Keratinocyte (primary cell): ENCODE measurements around the gene CATSPERZ. TPM values are rescaled to one million over a fixed set of nuclear protein-coding genes. Genes with fewer than 3 reads are reported as not detected.

Source experiments
- DNase-seq: peaks from one replicate; pipeline ENCODE4 v3.0.0-alpha.2; 2011; ENCODE audit warnings: low read depth, missing footprints, low spot score
- FAIRE-seq: peaks from 2 replicates; lab custom pipeline; 2011; peaks lifted over from hg19 to GRCh38; lab: Jason Lieb, UNC
- H2AFZ ChIP-seq: 2 replicates; pipeline ENCODE4 v1.6.0; 2012; ENCODE audit warnings: low read length, control low read depth, inconsistent platforms; ENCODE audit not compliant: control insufficient read depth
- H3K27ac ChIP-seq: 2 replicates; pipeline ENCODE4 v1.5.1; 2011; ENCODE audit warnings: low read length; ENCODE audit not compliant: control insufficient read depth, insufficient read depth
- H3K27me3 ChIP-seq: 3 replicates; pipeline ENCODE4 v1.6.0; 2011; ENCODE audit warnings: low read length; ENCODE audit not compliant: control insufficient read depth, insufficient read depth; ENCODE audit errors: extremely low read depth
- H3K36me3 ChIP-seq, 2 experiments: 2 replicates in 1 of 2; 3 replicates in 1 of 2; pipeline ENCODE4 v1.5.1; 2011; ENCODE audit warnings: low read length in 2 of 2, mild to moderate bottlenecking in 1 of 2; ENCODE audit not compliant: control insufficient read depth in 2 of 2, insufficient read depth in 2 of 2; ENCODE audit errors: extremely low read depth in 1 of 2
- H3K4me1 ChIP-seq: 3 replicates; pipeline ENCODE4 v1.5.1; 2011; ENCODE audit warnings: low read length; ENCODE audit not compliant: control insufficient read depth, insufficient read depth; ENCODE audit errors: extremely low read depth
- H3K4me2 ChIP-seq: 3 replicates; pipeline ENCODE4 v1.6.0; 2011; ENCODE audit warnings: low read depth, low read length; ENCODE audit not compliant: control insufficient read depth, insufficient read depth; ENCODE audit errors: extremely low read depth
- H3K4me3 ChIP-seq, 3 experiments: fragments of 200-600 bp in 1 of 3; sonication (generic) in 1 of 3; 2 replicates in 2 of 3; 3 replicates in 1 of 3; pipeline ENCODE4 v1.5.1; 2011 to 2016; ENCODE audit warnings: low read length in 3 of 3, mild to moderate bottlenecking in 3 of 3, control low read depth in 2 of 3, inconsistent platforms in 1 of 3, low read depth in 1 of 3, mixed read lengths in 1 of 3, mixed run types in 1 of 3, moderate library complexity in 1 of 3; ENCODE audit not compliant: control insufficient read depth in 2 of 3, insufficient read depth in 2 of 3; ENCODE audit errors: extremely low read depth in 1 of 3
- H3K79me2 ChIP-seq: 2 replicates; pipeline ENCODE4 v1.6.0; 2012; ENCODE audit warnings: low read length; ENCODE audit not compliant: control insufficient read depth, insufficient read depth
- H3K9ac ChIP-seq: 3 replicates; pipeline ENCODE4 v1.6.0; 2011; ENCODE audit warnings: low read length; ENCODE audit not compliant: control insufficient read depth, insufficient read depth; ENCODE audit errors: extremely low read depth
- H3K9me1 ChIP-seq: 3 replicates; pipeline ENCODE4 v1.6.0; 2011; ENCODE audit warnings: low read length; ENCODE audit not compliant: control insufficient read depth, insufficient read depth; ENCODE audit errors: extremely low read depth
- H3K9me3 ChIP-seq: 2 replicates; pipeline ENCODE4 v1.5.1; 2012; ENCODE audit warnings: low read depth, low read length; ENCODE audit not compliant: control insufficient read depth
- H4K20me1 ChIP-seq: 3 replicates; pipeline ENCODE4 v1.6.0; 2011; ENCODE audit warnings: low read length; ENCODE audit not compliant: control insufficient read depth, insufficient read depth; ENCODE audit errors: extremely low read depth
- EZH2 ChIP-seq: IDR thresholded peaks from one replicate; pipeline ENCODE4 v1.6.1; 2012; ENCODE audit warnings: inconsistent platforms, mild to moderate bottlenecking, low read length, moderate library complexity
- dilution Hi-C: fragments of 300-500 bp; cut with MboI; formaldehyde crosslinking; loops from one replicate; pipeline ENCODE4 v1.7.0; 2020; ENCODE audit warnings: low sequenced_read_pairs; ENCODE audit not compliant: extremely low pct_ligation_motif_present
- polyA plus RNA-seq, 5 experiments: library from polyadenylated mRNA; depleted of rRNA in 3 of 5; stranded (reverse) in 3 of 5; stranded (forward) in 1 of 5; unstranded in 1 of 5; fragments of >200 nt; gene quantifications; 1 replicate in 1 of 5; 2 replicates in 3 of 5; 3 replicates in 1 of 5; pipeline versions ENCODE4 v1.2.1 to v1.2.3, GENCODE V29; 2011 to 2012; ENCODE audit warnings: missing spikeins in 2 of 5, low read depth in 1 of 5, low replicate concordance in 1 of 5
- TF ChIP-seq, protein P1 (sequence below), 3 experiments: IDR thresholded peaks in 1 of 3; conservative IDR thresholded peaks in 1 of 3; optimal IDR thresholded peaks in 1 of 3; 2 replicates in 2 of 3; 3 replicates in 1 of 3; pipeline versions ENCODE3 to v1.5.1; 2011; ENCODE audit warnings: low read length in 3 of 3, mild to moderate bottlenecking in 3 of 3, moderate library complexity in 2 of 3, control low read depth in 1 of 3, inconsistent platforms in 1 of 3; ENCODE audit not compliant: insufficient read depth in 2 of 3; ENCODE audit errors: extremely low read depth in 1 of 3

The CATSPERZ gene
- polyA plus RNA-seq, 1 donor (not counting 4 experiments of a cell fraction or from before 2014, with no cell fraction given): 0.29 TPM

DNA sequence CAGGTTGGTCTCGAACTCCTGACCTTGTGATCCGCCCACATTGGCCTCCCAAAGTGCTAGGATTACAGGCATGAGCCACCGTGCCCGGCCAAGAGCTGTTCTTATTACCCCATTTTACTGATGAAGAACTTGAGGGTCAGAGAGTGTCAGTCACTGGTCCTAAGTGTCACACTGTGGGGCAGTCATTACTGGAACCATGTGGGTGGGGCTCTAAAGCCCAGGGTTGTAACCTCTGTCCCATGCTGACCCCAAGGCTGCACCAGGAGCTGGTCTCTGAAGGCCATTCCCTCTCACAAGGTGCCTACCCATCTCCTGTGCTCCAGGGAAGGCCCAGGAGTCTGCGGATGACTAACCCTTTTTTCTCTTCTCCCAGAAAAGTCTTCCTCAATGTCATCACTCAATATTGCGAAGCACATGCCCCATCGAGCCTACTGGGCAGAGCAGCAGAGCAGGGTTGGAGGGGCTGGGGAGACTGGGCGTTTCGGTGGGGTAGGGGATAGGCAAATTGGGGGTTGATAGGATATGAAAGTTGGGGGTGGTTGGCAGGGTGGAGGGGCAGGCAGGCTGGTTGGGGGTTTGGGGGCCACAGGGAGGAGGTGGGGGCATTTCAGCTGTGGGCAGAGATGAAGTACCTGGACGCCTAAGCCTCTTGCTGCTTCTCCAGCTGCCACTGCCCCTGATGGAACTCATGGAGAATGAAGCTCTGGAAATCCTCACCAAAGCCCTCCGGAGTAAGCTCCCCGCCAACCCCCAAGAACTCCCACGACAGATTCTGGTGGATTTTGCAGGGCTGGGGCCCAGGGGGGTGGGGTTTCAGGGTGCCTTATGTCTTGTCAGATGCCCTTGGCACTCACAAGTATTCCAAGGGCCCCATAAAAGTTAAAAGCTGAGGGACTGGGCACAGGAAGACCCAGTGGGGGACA is 3.2 kb downstream of the CATSPERZ start:
- H2AFZ ChIP-seq: no peak overlapping the region
- TF ChIP-seq, protein P1, sequence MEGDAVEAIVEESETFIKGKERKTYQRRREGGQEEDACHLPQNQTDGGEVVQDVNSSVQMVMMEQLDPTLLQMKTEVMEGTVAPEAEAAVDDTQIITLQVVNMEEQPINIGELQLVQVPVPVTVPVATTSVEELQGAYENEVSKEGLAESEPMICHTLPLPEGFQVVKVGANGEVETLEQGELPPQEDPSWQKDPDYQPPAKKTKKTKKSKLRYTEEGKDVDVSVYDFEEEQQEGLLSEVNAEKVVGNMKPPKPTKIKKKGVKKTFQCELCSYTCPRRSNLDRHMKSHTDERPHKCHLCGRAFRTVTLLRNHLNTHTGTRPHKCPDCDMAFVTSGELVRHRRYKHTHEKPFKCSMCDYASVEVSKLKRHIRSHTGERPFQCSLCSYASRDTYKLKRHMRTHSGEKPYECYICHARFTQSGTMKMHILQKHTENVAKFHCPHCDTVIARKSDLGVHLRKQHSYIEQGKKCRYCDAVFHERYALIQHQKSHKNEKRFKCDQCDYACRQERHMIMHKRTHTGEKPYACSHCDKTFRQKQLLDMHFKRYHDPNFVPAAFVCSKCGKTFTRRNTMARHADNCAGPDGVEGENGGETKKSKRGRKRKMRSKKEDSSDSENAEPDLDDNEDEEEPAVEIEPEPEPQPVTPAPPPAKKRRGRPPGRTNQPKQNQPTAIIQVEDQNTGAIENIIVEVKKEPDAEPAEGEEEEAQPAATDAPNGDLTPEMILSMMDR (optimal IDR thresholded peaks at IDR 0.05 in 1 of 3, IDR thresholded peaks at IDR 0.05 in 1 of 3, conservative IDR thresholded peaks at IDR 0.05 in 1 of 3; ENCODE audit: extremely low read depth in 1 of 3, insufficient read depth in 2 of 3, low read length in 3 of 3): no peak
- TF ChIP-seq EZH2: no peak
- peaks cover 31% of the 10 kb centered on the region for H3K4me1 ChIP-seq
- H3K27ac ChIP-seq: no peak overlapping the region
- no peaks in the 10 kb centered on the region for H3K9me1 ChIP-seq
- H3K9ac ChIP-seq: no peak overlapping the region
- H3K4me2 ChIP-seq: peak overlapping the region; percentile 92
- DNase-seq: no peak
- no peaks in the 10 kb centered on the region for H3K9me3 ChIP-seq
- dilution Hi-C loops: no loop called here
- no peak for FAIRE-seq
- peaks cover 19% of the 10 kb centered on the region for H3K79me2 ChIP-seq
- no peaks in the 10 kb centered on the region for H4K20me1 ChIP-seq
- peaks cover 23% of the 10 kb centered on the region for H3K27me3 ChIP-seq
- H3K4me3 ChIP-seq: no peak overlapping the region
- H3K36me3 ChIP-seq: no peaks in the 10 kb centered on the region

DNA sequence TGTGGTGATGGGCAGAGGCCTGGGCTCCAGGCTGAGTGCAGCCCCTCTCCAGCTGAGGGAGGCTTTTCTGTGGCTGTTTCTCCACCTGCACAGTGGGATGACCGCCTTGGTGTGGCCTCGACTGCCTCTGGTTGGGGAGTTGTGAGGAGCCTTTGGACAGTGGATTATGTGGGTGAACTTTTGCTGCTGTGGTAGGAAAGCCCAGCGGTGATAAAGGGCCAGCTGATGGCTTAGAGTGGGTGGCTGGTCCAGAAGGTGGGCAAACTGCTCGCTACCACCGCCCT is 3.8 kb downstream of the CATSPERZ start:
- Histone ChIP-seq H4K20me1 (no peaks in the 10 kb centered on the region), H3K4me2 (peak overlapping the region; percentile 92), H3K4me1 (peaks cover 31% of the 10 kb centered on the region), H3K36me3 (no peaks in the 10 kb centered on the region), H2AFZ (no peak overlapping the region), H3K79me2 (peaks cover 19% of the 10 kb centered on the region), H3K27me3 (peaks cover 20% of the 10 kb centered on the region), H3K9me1 (no peaks in the 10 kb centered on the region), H3K4me3 (peak overlapping the region in 1 of 3 experiments; percentile 78), H3K9me3 (no peaks in the 10 kb centered on the region), H3K9ac (peak overlapping the region; percentile 80), H3K27ac (no peak overlapping the region)
- dilution Hi-C loops: no loop called here
- no peak for FAIRE-seq
- TF ChIP-seq EZH2: no peak
- TF ChIP-seq, protein P1 (optimal IDR thresholded peaks at IDR 0.05 in 1 of 3, IDR thresholded peaks at IDR 0.05 in 1 of 3, conservative IDR thresholded peaks at IDR 0.05 in 1 of 3; ENCODE audit: extremely low read depth in 1 of 3, insufficient read depth in 2 of 3, low read length in 3 of 3): no peak
- no peak for DNase-seq
